ENCODE results near the gene PPP6R3.

The PPP6R3 gene

GRCh38 chr11:68525930-68526329 is 65.4 kb downstream of the PPP6R3 start:
- no peak for TF ChIP-seq REST (IDR thresholded peaks at IDR 0.05; ENCODE audit: insufficient read depth in 1 of 2, low read depth in 2 of 2, low read length in 2 of 2)
- no peak for TF ChIP-seq POLR2AphosphoS5 (IDR thresholded peaks at IDR 0.05; ENCODE audit: low read depth, low read length)
- TF ChIP-seq FOXP2 (optimal IDR thresholded peaks at IDR 0.05; ENCODE audit: borderline replicate concordance, extremely low read depth, extremely low read length, insufficient read depth) = no peak
- TF ChIP-seq TAF1 (IDR thresholded peaks at IDR 0.05; ENCODE audit: borderline replicate concordance, insufficient read depth, low read length) = no peak
- no peak for TF ChIP-seq SIN3A (IDR thresholded peaks at IDR 0.05; ENCODE audit: borderline replicate concordance, insufficient read depth, low read length)

DNA sequence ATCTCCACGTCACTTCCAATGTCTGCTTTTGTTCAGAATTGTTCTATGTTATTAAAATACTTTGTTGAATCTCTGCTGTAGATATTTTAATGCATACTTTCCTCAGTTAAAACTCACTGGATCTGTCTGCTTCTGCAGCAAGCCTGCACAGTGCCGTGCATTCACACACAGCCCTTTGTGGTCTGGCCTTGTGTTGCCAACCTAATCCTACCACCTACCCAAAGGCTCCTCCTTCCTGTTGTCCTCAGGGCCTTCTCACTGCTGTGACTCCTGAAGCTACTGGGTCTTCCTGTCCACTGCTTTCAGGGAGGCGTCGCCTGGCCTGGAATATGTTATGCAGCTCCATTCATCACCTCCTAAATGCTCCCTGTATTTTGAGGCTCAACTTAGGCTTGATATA is 67.0 kb downstream of the PPP6R3 start:
- TF ChIP-seq REST (IDR thresholded peaks at IDR 0.05; ENCODE audit: insufficient read depth in 1 of 2, low read depth in 2 of 2, low read length in 2 of 2) (no peak), TAF1 (IDR thresholded peaks at IDR 0.05; ENCODE audit: borderline replicate concordance, insufficient read depth, low read length) (no peak), POLR2AphosphoS5 (IDR thresholded peaks at IDR 0.05; ENCODE audit: low read depth, low read length) (no peak), SIN3A (IDR thresholded peaks at IDR 0.05; ENCODE audit: borderline replicate concordance, insufficient read depth, low read length) (no peak), FOXP2 (optimal IDR thresholded peaks at IDR 0.05; ENCODE audit: borderline replicate concordance, extremely low read depth, extremely low read length, insufficient read depth) (no peak)

DNA sequence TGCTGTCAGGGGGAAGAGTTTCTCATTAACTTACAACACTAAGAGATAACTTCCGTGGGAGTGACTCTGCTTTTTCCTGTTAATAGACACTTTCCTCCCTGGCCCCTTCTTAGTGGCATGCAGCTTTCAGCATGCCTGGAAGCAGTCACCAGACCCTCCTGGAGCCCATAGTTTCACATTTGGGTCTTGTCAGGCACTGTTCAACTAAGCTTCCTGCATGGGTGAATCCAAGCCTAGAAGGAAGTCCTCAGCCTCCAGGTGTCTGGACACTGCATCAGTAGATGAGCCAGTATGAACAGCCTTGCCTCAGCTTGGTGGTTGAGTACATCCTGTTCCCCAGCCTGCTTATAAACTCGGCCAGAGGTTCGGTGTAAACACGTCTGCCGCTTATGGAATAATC is 68.1 kb downstream of the PPP6R3 start:
- no peak for TF ChIP-seq REST (IDR thresholded peaks at IDR 0.05; ENCODE audit: insufficient read depth in 1 of 2, low read depth in 2 of 2, low read length in 2 of 2)
- TF ChIP-seq SIN3A (IDR thresholded peaks at IDR 0.05; ENCODE audit: borderline replicate concordance, insufficient read depth, low read length) = no peak
- TF ChIP-seq TAF1 (IDR thresholded peaks at IDR 0.05; ENCODE audit: borderline replicate concordance, insufficient read depth, low read length) = no peak
- TF ChIP-seq POLR2AphosphoS5 (IDR thresholded peaks at IDR 0.05; ENCODE audit: low read depth, low read length) = no peak
- no peak for TF ChIP-seq FOXP2 (optimal IDR thresholded peaks at IDR 0.05; ENCODE audit: borderline replicate concordance, extremely low read depth, extremely low read length, insufficient read depth)

DNA sequence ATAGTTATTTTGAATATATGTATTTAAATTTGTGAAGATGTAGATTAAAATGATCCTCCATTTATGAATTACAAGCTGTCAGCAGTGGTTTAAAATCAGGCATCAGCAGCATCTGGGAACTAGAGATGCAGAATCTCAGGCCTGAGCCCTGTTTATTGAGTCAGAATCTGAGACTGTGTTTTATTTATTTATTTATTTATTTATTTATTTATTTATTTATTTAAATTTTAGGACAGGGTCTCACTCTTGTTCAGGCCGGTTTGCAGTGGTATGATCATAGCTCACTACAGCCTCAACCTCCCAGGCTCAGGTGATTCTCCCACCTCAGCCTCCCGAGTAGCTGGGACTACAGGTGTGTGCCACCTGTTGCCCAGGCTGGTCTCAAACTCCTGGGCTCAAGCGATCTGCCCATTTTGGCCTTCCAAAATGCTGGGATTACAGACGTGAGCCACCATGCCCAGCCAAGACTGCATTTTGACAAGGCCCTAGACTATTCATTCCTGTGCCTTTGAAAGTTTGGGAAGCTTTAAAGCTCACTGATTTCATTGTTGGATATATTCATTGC is 70.7 kb downstream of the PPP6R3 start:
- no peak for TF ChIP-seq FOXP2 (optimal IDR thresholded peaks at IDR 0.05; ENCODE audit: borderline replicate concordance, extremely low read depth, extremely low read length, insufficient read depth)
- no peak for TF ChIP-seq REST (IDR thresholded peaks at IDR 0.05; ENCODE audit: insufficient read depth in 1 of 2, low read depth in 2 of 2, low read length in 2 of 2)
- TF ChIP-seq SIN3A (IDR thresholded peaks at IDR 0.05; ENCODE audit: borderline replicate concordance, insufficient read depth, low read length) = no peak
- TF ChIP-seq POLR2AphosphoS5 (IDR thresholded peaks at IDR 0.05; ENCODE audit: low read depth, low read length) = no peak
- no peak for TF ChIP-seq TAF1 (IDR thresholded peaks at IDR 0.05; ENCODE audit: borderline replicate concordance, insufficient read depth, low read length)
